ENCODE results near the gene LINC01488.

The LINC01488 gene

DNA sequence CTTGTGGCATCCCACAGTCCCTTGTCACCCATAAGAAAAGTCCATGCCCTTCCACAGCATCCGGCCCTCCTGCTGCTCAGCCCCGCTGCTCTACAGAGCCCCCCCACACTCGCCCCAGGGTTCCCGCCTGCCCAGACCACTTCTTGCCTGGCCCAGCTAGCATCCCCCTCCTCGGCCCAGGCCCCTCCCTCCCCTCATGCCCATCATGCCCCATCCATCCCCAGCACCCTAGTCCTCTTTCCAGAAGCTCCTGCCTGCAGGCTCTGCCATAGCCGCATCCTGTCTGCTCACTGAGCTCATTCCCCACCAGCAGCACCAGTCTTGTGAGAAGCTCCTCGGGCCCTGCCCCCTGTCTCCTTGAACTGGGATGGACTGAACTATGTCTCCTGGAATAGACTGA is 54.4 kb downstream of the LINC01488 start:
- no peak for DNase-seq

GRCh38 chr11:69536406-69536805 is 54.9 kb downstream of the LINC01488 start:
- no peak for DNase-seq

DNA sequence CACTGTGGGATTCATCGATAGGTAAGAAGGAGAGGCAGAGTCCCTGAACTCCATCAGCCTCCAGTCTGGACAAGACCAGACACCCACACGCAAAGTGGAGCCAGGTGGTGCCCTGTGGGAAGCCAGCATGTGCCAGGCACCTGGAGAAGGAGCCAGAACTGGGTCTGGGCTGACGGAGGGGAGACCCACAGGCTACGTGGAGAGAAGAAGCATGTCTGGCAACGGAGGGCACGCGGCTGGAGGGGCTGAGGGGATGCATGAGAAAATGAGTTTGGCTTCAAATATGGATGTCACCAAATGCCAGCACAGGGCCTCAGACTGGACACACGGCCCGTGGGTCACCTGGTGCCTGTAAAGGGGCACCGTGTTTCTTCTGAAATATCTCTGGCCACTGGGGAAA is 55.7 kb downstream of the LINC01488 start:
- DNase-seq = no peak

GRCh38 chr11:69537855-69538640 is 56.6 kb downstream of the LINC01488 start:
- no peak for DNase-seq

DNA sequence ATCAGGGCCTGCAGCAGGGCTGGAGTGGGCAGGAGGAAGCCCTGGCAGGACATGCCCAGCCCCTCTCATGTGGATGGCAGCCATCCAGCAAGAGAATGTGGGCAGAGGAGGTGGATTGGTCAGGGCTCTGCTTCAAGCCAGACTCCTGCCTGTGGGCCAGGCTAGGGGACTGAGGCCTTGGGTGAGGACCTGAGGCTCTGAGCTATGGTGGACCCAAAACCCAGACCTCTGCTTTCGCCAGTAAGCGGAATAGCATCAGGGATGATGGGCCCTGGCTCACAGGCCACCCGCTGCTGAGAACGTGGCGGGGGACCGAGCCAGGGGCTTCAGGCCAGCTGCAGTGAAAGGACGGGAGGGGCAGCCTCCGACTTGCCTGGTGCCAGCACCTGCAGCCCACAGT is 57.4 kb downstream of the LINC01488 start:
- DNase-seq = no peak

GRCh38 chr11:69539416-69540117 is 58.1 kb downstream of the LINC01488 start:
- DNase-seq = no peak

DNA sequence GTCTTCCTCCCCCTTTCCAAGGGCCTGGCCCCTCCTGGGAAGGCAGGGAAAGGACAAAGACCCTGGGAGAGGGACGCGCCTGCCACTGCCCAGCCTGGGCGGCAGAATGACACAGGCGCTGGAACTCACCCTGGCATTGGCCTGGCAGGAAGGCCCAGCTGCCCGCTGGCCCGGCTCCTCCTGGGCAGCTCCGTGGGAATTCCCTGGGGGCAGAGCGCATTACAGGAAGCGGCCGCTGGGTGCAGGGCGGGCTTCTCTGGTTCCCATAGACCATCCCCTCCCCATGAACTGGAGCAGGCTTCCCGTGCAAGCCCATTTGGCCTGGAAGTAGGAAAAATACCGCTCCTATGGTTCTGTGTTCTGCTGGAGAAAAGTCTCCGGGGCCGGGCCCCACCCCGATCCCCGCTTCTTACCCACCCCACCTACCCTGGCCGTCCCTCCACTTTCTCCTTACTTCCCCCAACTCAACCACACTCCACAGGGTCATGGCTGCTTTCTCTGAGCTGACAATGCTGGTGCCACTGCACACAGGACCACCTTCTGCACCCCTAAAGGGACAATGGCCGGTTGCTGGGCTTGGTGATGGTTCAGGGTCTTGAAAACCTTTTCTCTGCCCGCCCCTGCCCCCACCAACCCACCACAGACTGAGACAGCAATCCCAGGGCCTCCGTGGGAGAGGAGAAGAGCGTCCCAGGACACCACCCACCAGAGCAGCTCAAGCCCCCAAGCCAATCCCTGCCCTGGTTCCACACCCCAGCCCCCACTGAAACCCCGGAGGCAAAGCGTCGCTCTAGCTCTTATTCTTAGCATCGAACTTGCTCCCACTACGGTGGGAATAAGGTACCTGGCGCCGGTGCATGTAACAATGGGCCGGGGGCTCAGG is 58.9 kb downstream of the LINC01488 start:
- no peak for DNase-seq

- DNase-seq = no peak
Measured at GRCh38 chr11:69541001-69541285, 59.5 kb downstream of the LINC01488 start.

- no peak for DNase-seq
Measured at GRCh38 chr11:69541501-69542313, 60.2 kb downstream of the LINC01488 start.

DNA sequence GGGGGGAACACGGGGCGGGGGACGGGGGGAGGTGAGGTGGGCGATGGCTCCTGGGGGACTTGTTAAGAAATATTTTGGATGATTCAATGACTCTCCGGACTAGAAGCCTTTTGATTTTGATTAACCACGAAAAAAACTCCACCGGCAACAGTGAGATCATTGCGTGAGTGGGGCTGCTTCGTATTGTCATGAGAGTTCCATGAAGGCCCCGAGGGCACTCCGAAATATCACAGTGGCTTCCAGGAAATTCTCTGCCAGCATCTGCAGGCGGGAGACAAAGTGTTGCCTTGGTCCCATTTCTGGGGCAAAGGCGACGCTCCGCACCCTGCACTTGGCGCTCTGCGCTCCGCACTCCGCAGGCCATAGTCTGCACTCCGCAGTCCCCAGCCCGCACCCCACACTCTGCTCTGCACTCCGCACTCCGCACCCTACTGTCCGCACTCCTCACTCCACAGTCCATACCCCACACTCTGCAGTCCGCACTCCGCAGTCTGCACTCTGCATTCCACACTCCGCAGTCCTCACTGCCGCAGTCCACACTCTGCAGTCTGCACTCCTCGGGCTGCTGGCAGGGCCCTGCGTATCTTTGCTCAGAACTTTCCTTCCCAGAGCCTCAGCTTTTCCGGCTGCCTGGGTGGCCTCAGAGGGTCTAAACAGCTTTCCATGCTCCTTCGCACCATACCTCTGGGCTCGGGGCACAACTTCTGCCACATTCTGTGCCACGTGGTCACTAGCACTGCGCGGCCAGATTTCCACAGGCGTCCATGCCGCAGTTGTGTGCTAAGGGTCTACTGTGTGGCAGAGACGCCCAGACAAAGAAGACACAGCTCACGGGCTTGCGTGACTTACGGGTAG is 61.1 kb downstream of the LINC01488 start:
- DNase-seq = no peak

All from cortex of kidney (tissue), 1 donor.